Erythroblast (primary cell): ENCODE data around the gene PDZRN3.

Experiments
- DNase-seq, 2 experiments: peaks; one replicate each; lab custom pipeline; 2025; lab: John Stamatoyannopoulos, UW
- GATA1 ChIP-seq: IDR thresholded peaks from 2 replicates; pipeline ENCODE4 v1.6.1; 2011; ENCODE audit warnings: low read depth, mild to moderate bottlenecking, control low read depth, low read length, moderate library complexity
- POLR2A ChIP-seq: IDR thresholded peaks from 2 replicates; pipeline ENCODE4 v1.6.1; 2011; ENCODE audit warnings: mild to moderate bottlenecking, low read length

Gene PDZRN3

DNA sequence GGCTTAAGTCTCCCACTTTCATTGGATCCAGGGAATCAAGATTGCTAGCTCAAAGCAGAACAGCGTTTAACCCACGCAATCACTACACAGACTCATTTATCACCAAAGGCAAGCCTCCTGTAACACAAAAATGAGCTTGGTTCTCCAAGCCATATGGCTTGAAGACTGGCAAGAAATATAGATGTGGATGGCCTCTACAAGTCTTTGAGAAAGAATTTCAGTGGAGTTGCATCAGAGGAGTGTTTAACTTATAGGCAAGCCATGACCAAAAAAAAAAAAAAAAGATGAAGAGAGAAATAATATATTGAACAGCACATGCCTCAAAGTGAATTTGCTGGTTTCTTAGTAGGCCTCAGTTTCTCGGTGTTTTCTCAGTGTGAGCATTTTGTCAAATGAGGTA, 27.3 kb downstream of the PDZRN3 start:
- DNase-seq, result no peak
- no peak for TF ChIP-seq GATA1
- no peak for TF ChIP-seq POLR2A

DNA sequence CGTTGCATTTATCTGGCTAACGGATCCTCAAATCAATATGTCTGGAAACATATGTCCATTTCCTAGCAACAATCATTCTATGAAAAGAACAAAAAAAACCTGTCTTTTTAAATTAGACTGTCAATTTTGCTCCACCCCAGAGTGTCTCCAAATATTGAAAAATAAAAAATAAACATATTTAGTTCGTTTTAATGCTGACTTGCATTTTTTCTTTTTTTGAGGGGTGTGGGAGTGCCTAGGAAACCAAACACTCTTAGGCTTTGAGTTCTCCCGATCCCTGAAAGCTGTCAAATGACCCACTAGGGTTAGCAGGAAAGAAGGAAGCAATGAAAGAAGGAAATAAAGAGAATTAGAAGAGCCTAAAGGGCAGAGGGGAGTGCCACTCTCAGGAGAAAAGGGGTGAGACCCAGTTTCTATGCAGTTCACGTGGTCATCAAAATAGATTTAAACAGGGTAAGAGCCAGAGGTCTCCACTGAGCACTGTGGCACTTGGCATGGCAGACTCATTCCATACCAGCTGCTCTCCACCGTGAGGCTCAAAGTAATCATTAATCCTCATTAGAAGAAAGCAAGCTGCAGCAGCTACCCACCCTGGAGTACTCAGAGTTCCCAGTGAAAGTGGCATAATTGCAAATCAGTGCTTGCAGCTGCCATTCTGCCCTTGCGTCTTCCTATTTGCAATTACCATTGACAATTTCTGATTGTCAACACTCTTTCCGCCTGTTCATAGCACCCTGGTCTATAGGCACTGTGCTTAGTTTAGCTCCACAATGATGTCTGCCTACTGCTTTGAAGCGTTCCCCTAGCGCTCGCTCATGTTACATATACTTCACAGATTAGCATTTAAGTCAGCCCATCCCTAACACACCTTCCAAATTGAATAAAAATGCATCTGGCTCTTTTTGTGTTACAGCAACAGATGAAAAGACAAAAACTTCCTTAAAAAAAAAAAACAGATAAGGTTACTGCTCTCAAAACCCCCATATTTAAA, 32.3 kb downstream of the PDZRN3 start:
- no peak for DNase-seq
- TF ChIP-seq GATA1 (no peak), POLR2A (no peak)

- TF ChIP-seq GATA1, result no peak
- no peak for DNase-seq
These were observed 33.4 kb downstream of the PDZRN3 start for GRCh38 chr3:73591286-73591800.

- DNase-seq, result no peak
- TF ChIP-seq POLR2A (no peak), GATA1 (no peak)
These were observed 38.1 kb downstream of the PDZRN3 start for GRCh38 chr3:73586628-73587027.

DNA sequence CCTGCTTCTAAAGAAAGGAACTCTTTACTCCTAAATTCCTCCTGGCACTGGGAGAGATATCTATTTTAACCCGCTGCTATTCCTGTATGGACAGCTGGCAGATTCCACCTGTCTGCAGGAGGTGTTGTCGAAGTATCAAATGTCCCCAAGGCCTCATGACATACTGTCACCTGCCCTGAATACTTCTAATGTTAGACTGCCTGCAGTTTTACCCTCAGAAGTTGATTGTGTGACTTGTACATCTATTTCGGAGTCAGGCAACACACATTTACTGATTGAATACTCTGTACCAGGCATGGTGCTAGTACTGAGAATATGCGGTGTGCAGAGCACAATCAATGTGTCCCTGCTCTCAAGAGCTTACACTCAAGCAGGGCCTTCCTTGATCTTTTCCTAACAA, 38.6 kb downstream of the PDZRN3 start:
- no peak for TF ChIP-seq GATA1
- TF ChIP-seq POLR2A, result no peak
- DNase-seq, result no peak

- DNase-seq, result no peak
- no peak for TF ChIP-seq GATA1
- no peak for TF ChIP-seq POLR2A
These were observed 39.9 kb downstream of the PDZRN3 start for GRCh38 chr3:73584873-73585272.

DNA sequence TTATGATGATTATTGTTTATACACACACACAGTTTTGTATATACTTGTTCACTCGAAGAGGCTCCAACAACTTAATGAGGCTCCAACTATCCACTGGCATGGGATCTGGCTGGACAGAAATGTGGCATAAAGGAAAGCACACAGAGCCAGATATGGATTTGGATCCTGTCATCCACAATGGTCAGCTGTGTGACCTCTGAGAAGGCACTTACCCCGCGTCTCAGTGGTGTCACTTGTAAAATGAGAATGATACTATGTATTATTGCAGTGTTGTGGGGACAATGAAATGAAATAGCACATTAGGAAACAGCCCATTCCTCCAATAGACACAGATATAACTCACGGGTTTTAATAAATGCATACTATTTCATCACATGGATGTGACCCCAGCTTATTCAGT, 42.2 kb downstream of the PDZRN3 start:
- DNase-seq, result no peak
- no peak for TF ChIP-seq POLR2A
- TF ChIP-seq GATA1, result no peak

DNA sequence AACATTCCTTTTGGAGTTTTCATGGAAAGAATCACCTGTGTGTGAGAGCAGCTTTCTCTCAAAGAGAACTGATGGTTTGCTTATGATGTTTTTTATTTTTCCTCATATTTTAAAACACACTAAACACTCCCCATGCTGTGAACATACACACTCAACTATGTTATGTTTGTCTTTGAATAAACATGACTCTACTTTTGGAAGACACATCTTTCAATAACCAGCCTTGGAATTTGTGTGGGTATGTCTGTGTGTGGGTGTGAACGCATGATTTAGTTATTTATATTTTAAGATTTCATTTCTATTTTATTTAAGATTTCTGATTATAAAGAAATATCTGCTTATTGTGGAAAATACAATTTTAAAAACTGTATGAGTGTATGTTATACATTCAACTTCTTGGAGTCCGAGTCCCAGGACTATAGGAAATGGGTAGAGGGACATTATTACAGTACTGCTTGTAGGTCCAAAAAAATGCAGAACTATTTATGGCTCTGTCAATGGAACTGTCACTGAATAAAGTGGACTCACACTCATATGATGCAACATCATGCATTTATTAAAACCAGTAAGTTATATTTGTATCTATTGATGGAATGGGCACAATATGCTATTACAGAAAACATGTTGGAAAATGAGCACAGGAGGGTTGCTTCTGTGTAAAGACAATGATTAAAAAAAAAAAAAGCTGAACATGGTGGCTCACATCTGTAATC, 43.5 kb downstream of the PDZRN3 start:
- DNase-seq, result no peak
- no peak for TF ChIP-seq POLR2A

- DNase-seq, result no peak
These were observed 44.4 kb downstream of the PDZRN3 start for GRCh38 chr3:73580343-73580742.

GRCh38 chr3:73577704-73578103, 47.0 kb downstream of the PDZRN3 start:
- no peak for DNase-seq
- TF ChIP-seq POLR2A (no peak), GATA1 (no peak)

More at GRCh38 chr3:73580343-73580742, 44.4 kb downstream of the PDZRN3 start:
- no peak for TF ChIP-seq GATA1
- no peak for TF ChIP-seq POLR2A

DNA sequence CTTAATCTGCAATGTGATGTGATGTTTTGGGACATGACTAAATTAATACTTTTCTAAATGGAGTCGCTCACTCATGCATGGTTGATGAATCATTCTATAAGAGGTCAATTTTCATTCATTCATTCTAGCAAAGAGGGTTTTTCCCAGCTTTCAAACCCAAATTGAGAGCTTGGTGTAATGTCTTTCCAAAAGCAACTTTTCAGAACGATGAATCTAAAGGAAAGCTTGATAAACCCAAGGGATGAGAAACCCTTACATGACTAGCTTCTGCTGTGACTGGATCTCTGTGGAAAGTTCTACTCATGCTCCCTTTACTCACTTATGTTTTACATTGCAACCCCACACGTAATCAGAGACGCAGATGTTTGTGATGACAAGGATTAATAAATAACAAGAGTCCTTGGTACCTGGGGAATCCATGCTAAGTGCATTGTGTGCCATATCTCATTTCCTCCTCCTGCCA, 47.7 kb downstream of the PDZRN3 start:
- DNase-seq, result no peak
- TF ChIP-seq POLR2A (no peak), GATA1 (no peak)

DNA sequence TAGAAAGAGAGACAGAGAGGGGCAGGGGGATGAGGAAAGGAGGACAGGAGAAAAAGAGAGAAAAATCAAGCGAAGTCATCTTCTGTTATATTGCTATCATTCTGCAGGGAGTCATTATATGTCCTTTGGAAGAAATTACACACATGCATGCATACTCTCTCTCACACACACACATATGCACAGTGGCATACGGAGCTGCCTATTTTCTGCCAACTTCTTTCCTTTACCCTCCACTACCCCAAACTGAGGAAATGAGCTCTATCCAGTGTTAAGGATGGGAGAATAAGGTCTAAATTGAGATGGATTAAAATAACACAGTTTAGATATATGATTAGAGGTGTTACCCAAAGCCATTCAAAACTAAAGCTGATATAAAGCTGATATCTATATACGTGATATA, 48.8 kb downstream of the PDZRN3 start:
- TF ChIP-seq POLR2A, result no peak
- TF ChIP-seq GATA1, result no peak
- no peak for DNase-seq

- no peak for DNase-seq
- no peak for TF ChIP-seq GATA1
- no peak for TF ChIP-seq POLR2A
These were observed 49.2 kb downstream of the PDZRN3 start for GRCh38 chr3:73575519-73575918.

GRCh38 chr3:73573204-73573603, 51.5 kb downstream of the PDZRN3 start:
- TF ChIP-seq POLR2A (no peak), GATA1 (no peak)
- no peak for DNase-seq

DNA sequence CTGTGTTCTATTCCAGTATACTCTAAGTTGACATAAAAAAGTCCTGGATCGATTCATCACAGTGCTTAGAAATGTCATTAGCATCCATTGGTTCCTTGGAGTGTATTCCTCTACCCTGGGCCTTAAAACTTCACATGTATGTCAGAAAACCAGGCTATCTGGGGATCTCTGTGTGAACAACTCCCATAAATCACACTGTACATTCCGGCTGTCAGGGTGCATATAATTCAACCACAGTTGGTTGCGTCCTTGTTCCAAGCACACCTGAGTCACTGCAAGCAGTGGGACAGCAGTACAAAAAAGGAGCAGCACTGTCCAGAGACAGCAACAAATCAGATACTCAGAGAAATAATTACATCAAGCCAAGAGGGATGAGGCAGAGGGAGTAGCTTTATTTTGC, 52.4 kb downstream of the PDZRN3 start:
- no peak for DNase-seq
- TF ChIP-seq GATA1 (no peak), POLR2A (no peak)
